HG02884 (cell line): Measurements from ENCODE around the gene HSPA6.
A peak's percentile ranks its signal among the peaks of the same experiment; 100 is the strongest.
"Not testable (repeated sequence)": the region's sequence is repeated elsewhere in the genome, so short reads cannot be mapped to it uniquely, and the experiment has no call there.

Experiments used
- ATAC-seq: cut with Tn5 transposase; IDR thresholded peaks from one replicate; pipeline ENCODE4 v1.9.1; 2021; ENCODE audit warnings: mild to moderate bottlenecking, moderate library complexity; ENCODE audit not compliant: unreplicated experiment

The HSPA6 gene

GRCh38 chr1:161523817-161524741 is at the start of gene HSPA6:
TSS of gene HSPA6 (plus strand) at chr1:161524540. CDS start at chr1:161524659, 119 bp downstream.
- peak; percentile 56 for ATAC-seq

- ATAC-seq: not testable (repeated sequence)
Observed at GRCh38 chr1:161477711-161478110, 46.6 kb upstream of the HSPA6 start.

GRCh38 chr1:161478985-161479384 is 45.4 kb upstream of the HSPA6 start:
- no peak for ATAC-seq

GRCh38 chr1:161480381-161481035 is 43.8 kb upstream of the HSPA6 start:
- no peak for ATAC-seq

GRCh38 chr1:161481624-161482392 is 42.5 kb upstream of the HSPA6 start:
- no peak for ATAC-seq

GRCh38 chr1:161482610-161483009 is 41.7 kb upstream of the HSPA6 start:
- no peak for ATAC-seq

- no peak for ATAC-seq
Observed at GRCh38 chr1:161483361-161483760, 41.0 kb upstream of the HSPA6 start.

GRCh38 chr1:161484613-161485012 is 39.7 kb upstream of the HSPA6 start:
- ATAC-seq: no peak

- no peak for ATAC-seq
Observed at GRCh38 chr1:161486806-161487741, 37.3 kb upstream of the HSPA6 start.

GRCh38 chr1:161491472-161491871 is 32.9 kb upstream of the HSPA6 start:
- ATAC-seq: peak; percentile 54

GRCh38 chr1:161492827-161493226 is 31.5 kb upstream of the HSPA6 start:
- no peak for ATAC-seq

- no peak for ATAC-seq
Observed at GRCh38 chr1:161494091-161494735, 30.1 kb upstream of the HSPA6 start.

- ATAC-seq: no peak
Observed at GRCh38 chr1:161495490-161495889, 28.9 kb upstream of the HSPA6 start.

GRCh38 chr1:161497961-161498360 is 26.4 kb upstream of the HSPA6 start:
- no peak for ATAC-seq

- no peak for ATAC-seq
Observed at GRCh38 chr1:161498646-161499045, 25.7 kb upstream of the HSPA6 start.

- ATAC-seq: no peak
Observed at GRCh38 chr1:161499099-161500039, 25.0 kb upstream of the HSPA6 start.

GRCh38 chr1:161501234-161501633 is 23.1 kb upstream of the HSPA6 start:
- ATAC-seq: no peak

GRCh38 chr1:161502181-161502580 is 22.2 kb upstream of the HSPA6 start:
- no peak for ATAC-seq
